OCI-LY7 (cell line): ENCODE measurements around the gene TMEM143.

Experiments used
- CTCF ChIP-seq: fragments of 200-600 bp; sonication (generic); conservative IDR thresholded peaks from 2 replicates; pipeline ENCODE4 v1.5.1; 2014; ENCODE audit warnings: mild to moderate bottlenecking, antibody characterized with exemption, low read length, moderate library complexity, mixed read lengths
- EZH2phosphoT487 ChIP-seq: fragments of 200-600 bp; sonication (generic); IDR thresholded peaks from 2 replicates; pipeline ENCODE4 v1.6.1; 2018; ENCODE audit warnings: low read depth, borderline replicate concordance, mild to moderate bottlenecking, mixed run types, antibody characterized with exemption, low read length, moderate library complexity, mixed read lengths

GRCh38 chr19:48348045-48348444 lies 15.7 kb downstream of the TMEM143 start:
- TF ChIP-seq CTCF (no peak), EZH2phosphoT487 (no peak)
